NCI-H1694 treated with DMSO at 0.1 percent for 48 hours (cell line): ENCODE results near the gene ALKBH1.
"Not testable (repeated sequence)": the region's sequence is repeated elsewhere in the genome, so short reads cannot be mapped to it uniquely, and the experiment has no call there.

Experiments used
- DNase-seq: peaks from one replicate; lab custom pipeline; 2025; lab: John Stamatoyannopoulos, UW

The ALKBH1 gene

GRCh38 chr14:77707724-77708408 lies at the start of gene ALKBH1, which contains the start of gene SLIRP:
TSS of gene ALKBH1 (minus strand) at chr14:77708023. CDS start at chr14:77708004, 19 bp downstream.
TSS of gene SLIRP (plus strand) at chr14:77708103. CDS start at chr14:77708112, 9 bp downstream.
- peak; percentile 92 for DNase-seq

- no peak for DNase-seq
Measured at GRCh38 chr14:77752799-77753516, 45.1 kb upstream of the ALKBH1 start.

GRCh38 chr14:77752266-77752665 lies 44.4 kb upstream of the ALKBH1 start:
- no peak for DNase-seq

GRCh38 chr14:77747425-77747824 lies 39.6 kb upstream of the ALKBH1 start:
- not testable (repeated sequence) for DNase-seq

GRCh38 chr14:77746064-77746702 lies 38.4 kb upstream of the ALKBH1 start:
- no peak for DNase-seq

GRCh38 chr14:77741438-77741837 lies 33.6 kb upstream of the ALKBH1 start:
- DNase-seq, result no peak

GRCh38 chr14:77738559-77739250 lies 30.9 kb upstream of the ALKBH1 start:
- DNase-seq, result no peak

GRCh38 chr14:77730976-77731497 lies 23.2 kb upstream of the ALKBH1 start:
- DNase-seq, result no peak

GRCh38 chr14:77722301-77722700 lies 14.5 kb upstream of the ALKBH1 start:
- no peak for DNase-seq

- DNase-seq, result no peak
Measured at GRCh38 chr14:77721437-77721836, 13.6 kb upstream of the ALKBH1 start.

- no peak for DNase-seq
Measured at GRCh38 chr14:77717608-77718305, 9.9 kb upstream of the ALKBH1 start.

- no peak for DNase-seq
Measured at GRCh38 chr14:77714926-77715325, 7.1 kb upstream of the ALKBH1 start.

GRCh38 chr14:77710364-77710763 lies 2.5 kb upstream of the ALKBH1 start:
- DNase-seq, result no peak

GRCh38 chr14:77709412-77709811 lies 1.6 kb upstream of the ALKBH1 start:
- DNase-seq, result no peak

- no peak for DNase-seq
Measured at GRCh38 chr14:77708749-77709148, 926 bp upstream of the ALKBH1 start.

GRCh38 chr14:77707355-77707723 lies 484 bp downstream of the ALKBH1 start:
- DNase-seq, result peak; percentile 70

- no peak for DNase-seq
Measured at GRCh38 chr14:77691259-77691658, 16.6 kb downstream of the ALKBH1 start.

- DNase-seq, result no peak
Measured at GRCh38 chr14:77682158-77682553, 25.7 kb downstream of the ALKBH1 start.

GRCh38 chr14:77681196-77682157 lies 26.3 kb downstream of the ALKBH1 start:
- peak; percentile 50 for DNase-seq

- DNase-seq, result no peak
Measured at GRCh38 chr14:77674931-77675330, 32.9 kb downstream of the ALKBH1 start.
